ENCODE data around the gene NUDC. TPM values are rescaled to one million over a fixed set of nuclear protein-coding genes. Genes with fewer than 3 reads are reported as not detected.
"Not testable (repeated sequence)": the region's sequence is repeated elsewhere in the genome, so short reads cannot be mapped to it uniquely, and the experiment has no call there.

Gene NUDC
- total RNA-seq, 5 donors from 2014 or later (not counting 1 experiment from before 2014, with no cell fraction given) = 39.1 to 45.7 (median 43.2) TPM

- Mint-ChIP-seq H3K27ac (no peak overlapping the region), H3K4me1 (no peaks in the 10 kb centered on the region), H3K9me3 (no peaks in the 10 kb centered on the region), H3K27me3 (no peaks in the 10 kb centered on the region), H3K36me3 (peaks cover 46% of the 10 kb centered on the region), H3K4me3 (no peak overlapping the region)
- WGBS (ENCODE audit: insufficient coverage) = 99% methylated on average over 8 of the region's 8 CpGs
- Histone ChIP-seq H3K27ac (ENCODE audit: low read length) (no peak overlapping the region), H3K9me3 (no peaks in the 10 kb centered on the region), H3K36me3 (ENCODE audit: control insufficient read depth in 2 of 2, extremely low read depth in 1 of 2, insufficient read depth in 1 of 2, low read length in 1 of 2) (peaks cover 14 to 60% of the 10 kb centered on the region in 2 donors), H3K4me3 (ENCODE audit: control insufficient read depth in 1 of 2, extremely low read depth in 1 of 2, low read length in 1 of 2) (no peak overlapping the region), H3K27me3 (replicated peaks in 1 of 2; ENCODE audit: control insufficient read depth in 2 of 2, extremely low read depth in 1 of 2, insufficient read depth in 2 of 2, low read length in 1 of 2) (no peaks in the 10 kb centered on the region), H3K4me1 (ENCODE audit: control insufficient read depth in 1 of 2, extremely low read depth in 1 of 2, insufficient read depth in 2 of 2, low read length in 2 of 2) (no peaks in the 10 kb centered on the region)
- DNase-seq = no peak
- no peak for ATAC-seq (replicated peaks in 1 of 4)
- ChIA-PET POLR2A (no interaction called here), CTCF (interaction anchor here in 1 of 2 donors (0.6 kb wide), 1 partner anchor 75 kb away, joined by 3 read pairs; no protein-coding TSS in a partner anchor)
Measured at GRCh38 chr1:26945728-26946127, 24.2 kb downstream of the NUDC start.

- H3K4me1 Mint-ChIP-seq = no peaks in the 10 kb centered on the region
- H3K36me3 Mint-ChIP-seq = peaks cover 48% of the 10 kb centered on the region
- peaks cover 14 to 57% of the 10 kb centered on the region in 2 donors for H3K36me3 ChIP-seq (ENCODE audit: control insufficient read depth in 2 of 2, extremely low read depth in 1 of 2, insufficient read depth in 1 of 2, low read length in 1 of 2)
- ChIA-PET CTCF (interaction anchor here in 1 of 2 donors (0.6 kb wide), 1 partner anchor 75 kb away, joined by 3 read pairs; no protein-coding TSS in a partner anchor), POLR2A (no interaction called here)
- H3K27ac Mint-ChIP-seq = no peak overlapping the region
- 93% methylated on average over 2 of the region's 4 CpGs for WGBS (ENCODE audit: insufficient coverage)
- no peaks in the 10 kb centered on the region for H3K4me1 ChIP-seq (ENCODE audit: control insufficient read depth in 1 of 2, extremely low read depth in 1 of 2, insufficient read depth in 2 of 2, low read length in 2 of 2)
- H3K27ac ChIP-seq (ENCODE audit: low read length) = no peak overlapping the region
- H3K9me3 Mint-ChIP-seq = no peaks in the 10 kb centered on the region
- no peaks in the 10 kb centered on the region for H3K9me3 ChIP-seq
- DNase-seq (no peak), ATAC-seq (replicated peaks in 1 of 4) (no peak)
- H3K4me3 ChIP-seq (ENCODE audit: control insufficient read depth in 1 of 2, extremely low read depth in 1 of 2, low read length in 1 of 2) = no peak overlapping the region
- H3K4me3 Mint-ChIP-seq = no peak overlapping the region
- H3K27me3 ChIP-seq (replicated peaks in 1 of 2; ENCODE audit: control insufficient read depth in 2 of 2, extremely low read depth in 1 of 2, insufficient read depth in 2 of 2, low read length in 1 of 2) = no peaks in the 10 kb centered on the region
- H3K27me3 Mint-ChIP-seq = no peaks in the 10 kb centered on the region
Measured at GRCh38 chr1:26946270-26946669, 24.7 kb downstream of the NUDC start.

- peaks cover 46% of the 10 kb centered on the region for H3K36me3 Mint-ChIP-seq
- POLR2A ChIA-PET = not testable (repeated sequence)
Measured at GRCh38 chr1:26948725-26949057, 27.1 kb downstream of the NUDC start.

GRCh38 chr1:26949266-26949925 lies 27.9 kb downstream of the NUDC start:
- 89% methylated on average over 1 of the region's 1 CpG for WGBS (ENCODE audit: insufficient coverage)
- ATAC-seq (replicated peaks in 1 of 4) (no peak), DNase-seq (no peak)
- H3K4me3 Mint-ChIP-seq = no peak overlapping the region
- no peaks in the 10 kb centered on the region for H3K9me3 ChIP-seq
- H3K27me3 Mint-ChIP-seq = no peaks in the 10 kb centered on the region
- peaks cover 14 to 30% of the 10 kb centered on the region in 2 donors for H3K36me3 ChIP-seq (ENCODE audit: control insufficient read depth in 2 of 2, extremely low read depth in 1 of 2, insufficient read depth in 1 of 2, low read length in 1 of 2)
- no peaks in the 10 kb centered on the region for H3K27me3 ChIP-seq (replicated peaks in 1 of 2; ENCODE audit: control insufficient read depth in 2 of 2, extremely low read depth in 1 of 2, insufficient read depth in 2 of 2, low read length in 1 of 2)
- no peaks in the 10 kb centered on the region for H3K4me1 ChIP-seq (ENCODE audit: control insufficient read depth in 1 of 2, extremely low read depth in 1 of 2, insufficient read depth in 2 of 2, low read length in 2 of 2)
- no peak overlapping the region for H3K4me3 ChIP-seq (ENCODE audit: control insufficient read depth in 1 of 2, extremely low read depth in 1 of 2, low read length in 1 of 2)
- no peaks in the 10 kb centered on the region for H3K4me1 Mint-ChIP-seq
- no peak overlapping the region for H3K27ac Mint-ChIP-seq
- H3K9me3 Mint-ChIP-seq = no peaks in the 10 kb centered on the region
- CTCF ChIA-PET = no interaction called here
- POLR2A ChIA-PET = no interaction called here
- H3K27ac ChIP-seq (ENCODE audit: low read length) = no peak overlapping the region
- H3K36me3 Mint-ChIP-seq = peaks cover 48% of the 10 kb centered on the region

More at GRCh38 chr1:26948725-26949057, 27.1 kb downstream of the NUDC start:
- H3K9me3 ChIP-seq; H3K27me3 ChIP-seq (replicated peaks in 1 of 2; ENCODE audit: control insufficient read depth in 2 of 2, extremely low read depth in 1 of 2, insufficient read depth in 2 of 2, low read length in 1 of 2); H3K4me1 ChIP-seq (ENCODE audit: control insufficient read depth in 1 of 2, extremely low read depth in 1 of 2, insufficient read depth in 2 of 2, low read length in 2 of 2); H3K4me3 ChIP-seq (ENCODE audit: control insufficient read depth in 1 of 2, extremely low read depth in 1 of 2, low read length in 1 of 2); H3K27ac ChIP-seq (ENCODE audit: low read length); H3K27me3 Mint-ChIP-seq; H3K9me3 Mint-ChIP-seq; ATAC-seq (replicated peaks in 1 of 4); H3K27ac Mint-ChIP-seq; CTCF ChIA-PET; DNase-seq; H3K4me1 Mint-ChIP-seq; H3K4me3 Mint-ChIP-seq: not testable (repeated sequence)
- 91% methylated on average over 6 of the region's 16 CpGs for WGBS (ENCODE audit: insufficient coverage)
- H3K36me3 ChIP-seq (ENCODE audit: control insufficient read depth in 2 of 2, extremely low read depth in 1 of 2, insufficient read depth in 1 of 2, low read length in 1 of 2) = peaks cover 14 to 37% of the 10 kb centered on the region in 2 donors

DNA sequence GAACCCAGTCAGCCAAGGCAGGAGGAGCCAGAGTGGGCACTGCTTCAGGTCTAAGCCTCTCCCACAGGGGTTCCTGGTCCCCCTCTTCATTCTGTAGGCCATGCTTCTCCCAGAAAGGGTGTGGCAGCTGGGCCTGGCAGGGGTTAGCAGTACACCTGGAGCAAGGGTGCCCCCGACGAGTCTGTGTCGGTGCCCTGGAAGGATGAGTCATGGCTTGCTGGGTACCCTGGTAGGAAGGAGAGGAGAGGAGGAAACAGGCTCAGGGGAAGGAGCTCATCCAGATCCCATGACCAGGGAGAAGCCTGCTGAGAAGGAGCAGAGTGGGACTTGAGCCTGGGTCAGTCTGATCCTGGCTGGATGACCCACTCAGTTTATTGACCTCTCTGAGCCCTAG lies 28.4 kb downstream of the NUDC start:
- 67% methylated on average over 3 of the region's 3 CpGs for WGBS (ENCODE audit: insufficient coverage)
- Mint-ChIP-seq H3K9me3 (no peaks in the 10 kb centered on the region), H3K36me3 (peaks cover 46% of the 10 kb centered on the region), H3K27me3 (no peaks in the 10 kb centered on the region), H3K4me3 (no peak overlapping the region), H3K4me1 (no peaks in the 10 kb centered on the region), H3K27ac (no peak overlapping the region)
- ChIA-PET POLR2A (no interaction called here), CTCF (interaction anchor here in 1 of 2 donors (0.5 kb wide), 1 partner anchor 362 kb away, joined by 3 read pairs; no protein-coding TSS in a partner anchor)
- ATAC-seq (replicated peaks in 1 of 4) (no peak), DNase-seq (no peak)
- H3K4me3 ChIP-seq (ENCODE audit: control insufficient read depth in 1 of 2, extremely low read depth in 1 of 2, low read length in 1 of 2) = no peak overlapping the region
- no peak overlapping the region for H3K27ac ChIP-seq (ENCODE audit: low read length)
- no peaks in the 10 kb centered on the region for H3K9me3 ChIP-seq
- H3K36me3 ChIP-seq (ENCODE audit: control insufficient read depth in 2 of 2, extremely low read depth in 1 of 2, insufficient read depth in 1 of 2, low read length in 1 of 2) = peaks cover 14 to 26% of the 10 kb centered on the region in 2 donors
- H3K4me1 ChIP-seq (ENCODE audit: control insufficient read depth in 1 of 2, extremely low read depth in 1 of 2, insufficient read depth in 2 of 2, low read length in 2 of 2) = no peaks in the 10 kb centered on the region
- no peaks in the 10 kb centered on the region for H3K27me3 ChIP-seq (replicated peaks in 1 of 2; ENCODE audit: control insufficient read depth in 2 of 2, extremely low read depth in 1 of 2, insufficient read depth in 2 of 2, low read length in 1 of 2)

DNA sequence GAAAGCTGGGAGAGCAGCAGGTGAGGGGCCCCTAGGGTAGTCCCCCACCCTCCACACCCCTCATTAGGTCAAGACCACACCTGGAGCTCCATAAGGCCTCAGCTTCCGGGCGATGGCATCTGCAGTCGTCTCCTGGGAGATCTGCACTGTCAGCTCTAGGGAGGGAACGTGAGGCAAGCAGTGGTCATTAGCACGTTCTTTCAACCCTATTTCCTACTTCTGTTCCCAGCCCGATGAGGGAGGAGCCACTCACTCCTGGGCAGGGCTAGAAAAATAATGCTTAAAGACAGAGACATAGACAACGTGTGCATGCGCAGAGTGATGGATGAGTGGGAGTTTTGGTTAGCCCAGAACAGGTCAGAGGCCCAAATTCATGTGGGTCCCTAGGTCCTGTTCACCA lies 29.1 kb downstream of the NUDC start:
- Mint-ChIP-seq H3K4me3 (no peak overlapping the region), H3K36me3 (peaks cover 39% of the 10 kb centered on the region), H3K9me3 (no peaks in the 10 kb centered on the region), H3K4me1 (no peaks in the 10 kb centered on the region), H3K27ac (no peak overlapping the region), H3K27me3 (no peaks in the 10 kb centered on the region)
- H3K27me3 ChIP-seq (replicated peaks in 1 of 2; ENCODE audit: control insufficient read depth in 2 of 2, extremely low read depth in 1 of 2, insufficient read depth in 2 of 2, low read length in 1 of 2) = no peaks in the 10 kb centered on the region
- no peaks in the 10 kb centered on the region for H3K4me1 ChIP-seq (ENCODE audit: control insufficient read depth in 1 of 2, extremely low read depth in 1 of 2, insufficient read depth in 2 of 2, low read length in 2 of 2)
- 89% methylated on average over 2 of the region's 8 CpGs for WGBS (ENCODE audit: insufficient coverage)
- DNase-seq (no peak), ATAC-seq (replicated peaks in 1 of 4) (no peak)
- H3K27ac ChIP-seq (ENCODE audit: low read length) = no peak overlapping the region
- peaks cover 11 to 19% of the 10 kb centered on the region in 2 donors for H3K36me3 ChIP-seq (ENCODE audit: control insufficient read depth in 2 of 2, extremely low read depth in 1 of 2, insufficient read depth in 1 of 2, low read length in 1 of 2)
- H3K9me3 ChIP-seq = no peaks in the 10 kb centered on the region
- ChIA-PET CTCF (interaction anchor here in 1 of 2 donors (0.6 kb wide), 1 partner anchor 155 kb away, joined by 5 read pairs; no protein-coding TSS in a partner anchor), POLR2A (interaction anchor here in 1 of 2 donors (0.6 kb wide), 1 partner anchor 1515 kb away, joined by 8 read pairs; no protein-coding TSS in a partner anchor)
- H3K4me3 ChIP-seq (ENCODE audit: control insufficient read depth in 1 of 2, extremely low read depth in 1 of 2, low read length in 1 of 2) = no peak overlapping the region

All from T-cell (primary cell).